Mucosa of rectum (tissue), 2 donors: ENCODE data around the gene IL20RB.

Experiments
- H3K27ac ChIP-seq, 2 donors: one replicate each; pipeline ENCODE4 v1.7.0; 2013; ENCODE audit warnings: inconsistent platforms in 2 of 2, low read depth in 2 of 2, low read length in 2 of 2
- H3K27me3 ChIP-seq, 2 donors: one replicate each; pipeline ENCODE4 v1.7.0; 2013; ENCODE audit warnings: low read length in 2 of 2; ENCODE audit not compliant: control insufficient read depth in 2 of 2, insufficient read depth in 2 of 2
- H3K36me3 ChIP-seq, 2 donors: one replicate each; pipeline ENCODE4 v1.7.0; 2013; ENCODE audit warnings: low read length in 2 of 2; ENCODE audit not compliant: control insufficient read depth in 2 of 2, insufficient read depth in 2 of 2
- H3K4me1 ChIP-seq, 2 donors: one replicate each; pipeline ENCODE4 v1.7.0; 2013; ENCODE audit warnings: low read length in 2 of 2, mild to moderate bottlenecking in 1 of 2; ENCODE audit not compliant: control insufficient read depth in 2 of 2, insufficient read depth in 2 of 2
- H3K4me3 ChIP-seq, 2 donors: one replicate each; pipeline ENCODE4 v1.7.0; 2013; ENCODE audit warnings: low read length in 2 of 2
- H3K9ac ChIP-seq, 2 donors: one replicate each; pipeline ENCODE4 v1.7.0; 2013; ENCODE audit warnings: low read length in 2 of 2, low read depth in 1 of 2, mild to moderate bottlenecking in 1 of 2
- H3K9me3 ChIP-seq, 2 donors: one replicate each; pipeline ENCODE4 v1.7.0; 2013; ENCODE audit warnings: low read length in 2 of 2; ENCODE audit not compliant: control insufficient read depth in 2 of 2
- donor health status: healthy.
- donor health status: Normal muscosa, but diverticular disease.

Gene IL20RB, protein sequence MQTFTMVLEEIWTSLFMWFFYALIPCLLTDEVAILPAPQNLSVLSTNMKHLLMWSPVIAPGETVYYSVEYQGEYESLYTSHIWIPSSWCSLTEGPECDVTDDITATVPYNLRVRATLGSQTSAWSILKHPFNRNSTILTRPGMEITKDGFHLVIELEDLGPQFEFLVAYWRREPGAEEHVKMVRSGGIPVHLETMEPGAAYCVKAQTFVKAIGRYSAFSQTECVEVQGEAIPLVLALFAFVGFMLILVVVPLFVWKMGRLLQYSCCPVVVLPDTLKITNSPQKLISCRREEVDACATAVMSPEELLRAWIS

GRCh38 chr3:136957751-136958288, at the start of gene IL20RB:
Gene IL20RB (plus strand): TSS chr3:136957983. CDS start chr3:136958114, 131 bp downstream.
- no peaks in the 10 kb centered on the region for H3K36me3 ChIP-seq
- no peaks in the 10 kb centered on the region for H3K9me3 ChIP-seq
- H3K27ac ChIP-seq, result no peak within 1 kb of the TSS
- no peak within 1 kb of the TSS for H3K9ac ChIP-seq
- no peak within 1 kb of the TSS for H3K4me3 ChIP-seq
- H3K4me1 ChIP-seq, result peaks cover 8 to 25% of the 10 kb centered on the region in 2 donors
- no peaks in the 10 kb centered on the region for H3K27me3 ChIP-seq

DNA sequence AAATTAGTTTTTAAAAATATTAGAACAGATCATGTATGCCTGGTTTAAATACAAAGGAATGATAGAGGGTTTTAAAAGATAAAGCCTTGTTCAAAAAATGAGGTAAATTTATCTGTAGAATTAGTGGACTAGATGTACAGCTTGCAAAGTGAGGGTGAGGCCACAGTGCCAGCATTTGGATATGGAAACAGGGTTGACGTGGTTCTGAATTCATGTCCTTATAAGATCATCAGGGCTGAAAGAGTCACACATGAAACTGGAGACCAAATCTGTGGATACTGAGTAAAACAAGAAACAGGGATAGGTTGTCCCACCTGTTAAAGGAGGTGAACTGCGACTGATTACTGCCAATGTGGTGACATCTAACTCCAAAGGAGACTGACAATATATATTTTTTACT, 49.5 kb upstream of the IL20RB start:
- H3K36me3 ChIP-seq, result no peaks in the 10 kb centered on the region
- no peak overlapping the region for H3K9ac ChIP-seq
- no peaks in the 10 kb centered on the region for H3K27me3 ChIP-seq
- no peaks in the 10 kb centered on the region for H3K9me3 ChIP-seq
- no peak overlapping the region for H3K27ac ChIP-seq
- no peak overlapping the region for H3K4me3 ChIP-seq
- H3K4me1 ChIP-seq, result no peaks in the 10 kb centered on the region

- Histone ChIP-seq H3K36me3 (no peaks in the 10 kb centered on the region), H3K27ac (no peak overlapping the region)
Observed at GRCh38 chr3:136909187-136909586, 48.6 kb upstream of the IL20RB start.

GRCh38 chr3:136910697-136911096, 47.1 kb upstream of the IL20RB start:
- H3K9me3 ChIP-seq, result no peaks in the 10 kb centered on the region
- H3K4me1 ChIP-seq, result no peaks in the 10 kb centered on the region
- no peaks in the 10 kb centered on the region for H3K36me3 ChIP-seq
- H3K27ac ChIP-seq, result no peak overlapping the region
- H3K27me3 ChIP-seq, result no peaks in the 10 kb centered on the region
- no peak overlapping the region for H3K4me3 ChIP-seq
- H3K9ac ChIP-seq, result no peak overlapping the region

More at GRCh38 chr3:136909187-136909586, 48.6 kb upstream of the IL20RB start:
- Histone ChIP-seq H3K9me3 (no peaks in the 10 kb centered on the region), H3K4me1 (no peaks in the 10 kb centered on the region), H3K9ac (no peak overlapping the region), H3K27me3 (no peaks in the 10 kb centered on the region), H3K4me3 (no peak overlapping the region)

- Histone ChIP-seq H3K9me3 (no peaks in the 10 kb centered on the region), H3K27me3 (no peaks in the 10 kb centered on the region), H3K9ac (no peak overlapping the region), H3K4me3 (no peak overlapping the region), H3K27ac (no peak overlapping the region), H3K4me1 (no peaks in the 10 kb centered on the region), H3K36me3 (no peaks in the 10 kb centered on the region)
Observed at GRCh38 chr3:136913168-136913567, 44.6 kb upstream of the IL20RB start.

DNA sequence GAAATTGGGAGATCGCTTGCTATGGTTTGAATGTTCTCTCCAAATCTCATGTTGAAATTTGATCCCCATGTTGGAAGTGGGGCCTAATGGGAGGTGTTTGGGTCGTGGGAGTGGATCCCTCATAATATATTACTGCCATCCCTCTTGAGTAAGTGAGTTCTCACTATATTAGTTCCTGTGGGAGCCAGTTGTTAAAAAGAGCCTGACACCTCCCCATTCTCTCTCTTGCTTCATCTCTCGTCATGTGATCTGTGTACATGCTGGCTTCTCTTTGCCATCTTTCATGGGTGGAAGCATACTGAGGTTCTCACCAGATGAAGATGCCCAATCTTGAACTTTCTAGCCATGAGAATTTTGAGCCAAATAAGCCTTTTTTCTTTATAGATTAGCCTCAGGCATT, 43.0 kb upstream of the IL20RB start:
- H3K27me3 ChIP-seq, result no peaks in the 10 kb centered on the region
- no peaks in the 10 kb centered on the region for H3K9me3 ChIP-seq
- no peak overlapping the region for H3K4me3 ChIP-seq
- H3K9ac ChIP-seq, result no peak overlapping the region
- no peaks in the 10 kb centered on the region for H3K36me3 ChIP-seq
- peaks cover 0 to under 1% of the 10 kb centered on the region in 2 donors for H3K4me1 ChIP-seq
- H3K27ac ChIP-seq, result no peak overlapping the region

GRCh38 chr3:136916223-136916622, 41.6 kb upstream of the IL20RB start:
- no peaks in the 10 kb centered on the region for H3K9me3 ChIP-seq
- peaks cover 0 to 2% of the 10 kb centered on the region in 2 donors for H3K4me1 ChIP-seq
- H3K9ac ChIP-seq, result no peak overlapping the region
- no peaks in the 10 kb centered on the region for H3K36me3 ChIP-seq
- H3K4me3 ChIP-seq, result no peak overlapping the region
- H3K27me3 ChIP-seq, result no peaks in the 10 kb centered on the region
- no peak overlapping the region for H3K27ac ChIP-seq

GRCh38 chr3:136919799-136920580, 37.8 kb upstream of the IL20RB start:
- H3K36me3 ChIP-seq, result no peaks in the 10 kb centered on the region
- H3K9me3 ChIP-seq, result no peaks in the 10 kb centered on the region
- peak overlapping the region in 1 of 2 donors; percentile 19 for H3K27ac ChIP-seq
- no peaks in the 10 kb centered on the region for H3K27me3 ChIP-seq
- no peak overlapping the region for H3K4me3 ChIP-seq
- H3K9ac ChIP-seq, result no peak overlapping the region
- peaks cover 0 to 2% of the 10 kb centered on the region in 2 donors for H3K4me1 ChIP-seq

DNA sequence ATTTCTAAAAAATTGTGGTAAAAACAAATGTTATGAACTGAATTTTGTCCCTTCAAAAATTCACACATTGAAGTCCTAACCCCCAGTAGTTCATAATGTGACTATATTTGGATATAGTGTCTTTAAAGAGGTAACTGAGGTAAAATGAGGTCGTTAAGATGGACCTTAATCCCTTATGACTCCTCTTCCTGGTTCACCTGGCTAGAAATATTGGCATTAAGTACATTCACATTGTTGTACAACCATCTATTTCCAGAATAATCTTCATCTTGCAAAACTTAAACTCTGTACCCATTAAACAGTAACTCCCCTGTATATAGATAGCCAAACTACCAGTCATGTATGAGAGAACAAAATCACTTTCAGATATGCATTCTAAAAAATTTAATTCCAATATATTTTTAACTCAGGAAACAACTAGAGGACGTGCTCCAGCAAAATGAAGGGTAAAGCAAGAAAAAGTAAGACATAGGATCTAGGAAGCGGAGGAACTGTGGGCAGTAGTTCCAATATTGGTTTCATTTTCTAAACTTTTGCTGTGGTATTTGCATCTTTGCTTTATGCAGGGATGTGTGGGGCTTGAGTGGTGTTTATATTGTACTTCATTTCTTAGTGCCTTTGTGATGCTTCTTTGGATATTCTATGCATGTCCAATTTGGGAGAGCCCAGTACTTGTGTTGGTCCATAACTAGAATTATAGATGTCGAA, 36.7 kb upstream of the IL20RB start:
- H3K36me3 ChIP-seq, result no peaks in the 10 kb centered on the region
- H3K4me1 ChIP-seq, result peaks cover 0 to 2% of the 10 kb centered on the region in 2 donors
- no peak overlapping the region for H3K4me3 ChIP-seq
- no peaks in the 10 kb centered on the region for H3K27me3 ChIP-seq
- H3K9ac ChIP-seq, result no peak overlapping the region
- H3K27ac ChIP-seq, result no peak overlapping the region
- no peaks in the 10 kb centered on the region for H3K9me3 ChIP-seq
